Right ventricle myocardium inferior (tissue), 1 donor: ENCODE data around the gene EBF3. TPM values are rescaled to one million over a fixed set of nuclear protein-coding genes. Genes with fewer than 3 reads are reported as not detected.

Experiments used
- ATAC-seq: fragments of 200-7000 bp; cut with Tn5 transposase; one replicate; pipeline ENCODE4 v1.9.1; 2020; ENCODE audit warnings: mild to moderate bottlenecking, moderate library complexity
- DNase-seq: peaks from one replicate; pipeline ENCODE4 v3.0.0; 2021; ENCODE audit errors: missing footprints
- intact Hi-C: fragments of 100-400 bp; cut with DNase I; formaldehyde crosslinking; loops from one replicate; pipeline ENCODE4 v1.11.0; 2022
- total RNA-seq: library from RNA; stranded (reverse); fragmentation: NEBNext Ultra II Directional; extraction: Animal tissue kit (Norgen Biotek cat#: 25700); gene quantifications from one replicate; pipeline ENCODE4 v1.2.1, GENCODE V29; 2021
- donor health status: DM: no; HTN: yes; CAD: no; lungs with severe emphysema.

The EBF3 gene
- total RNA-seq, 1 donor from 2014 or later: 7.9 TPM

- intact Hi-C loops: loop anchor here (5.0 to 10.0 kb wide), 3 partner anchors 134 to 1708 kb away; no protein-coding TSS in a partner anchor
- ATAC-seq (no peak), DNase-seq (no peak)
Observed at GRCh38 chr10:129972966-129973673, 9.0 kb upstream of the EBF3 start.

- intact Hi-C loops: loop anchor here (5.0 to 10.0 kb wide), 3 partner anchors 135 to 1708 kb away; no protein-coding TSS in a partner anchor
- DNase-seq (no peak), ATAC-seq (peak; percentile 49)
Observed at GRCh38 chr10:129972145-129972965, 8.3 kb upstream of the EBF3 start.

- intact Hi-C loops: loop anchor here (5.0 to 10.0 kb wide), 3 partner anchors 136 to 1707 kb away; no protein-coding TSS in a partner anchor
- peak; percentile 88 for ATAC-seq
- peak; percentile 77 for DNase-seq
Observed at GRCh38 chr10:129971381-129972144, 7.5 kb upstream of the EBF3 start.

GRCh38 chr10:129970465-129971364 is 6.6 kb upstream of the EBF3 start:
- intact Hi-C loops: loop anchor here (5.0 to 10.0 kb wide), 3 partner anchors 137 to 1706 kb away; no protein-coding TSS in a partner anchor
- ATAC-seq: no peak
- DNase-seq: no peak

- intact Hi-C loops: loop anchor here (5.0 to 10.0 kb wide), 4 partner anchors 137 to 1705 kb away; partner anchors contain the start of gene MGMT
- DNase-seq: no peak
- ATAC-seq: no peak
Observed at GRCh38 chr10:129969911-129970464, 5.9 kb upstream of the EBF3 start.

GRCh38 chr10:129969184-129969910 is 5.3 kb upstream of the EBF3 start:
- DNase-seq: no peak
- ATAC-seq: no peak
- intact Hi-C loops: loop anchor here (10.0 kb wide), 1 partner anchor 505 kb away; the partner anchor contains the start of gene MGMT

- ATAC-seq (no peak), DNase-seq (no peak)
- intact Hi-C loops: loop anchor here (10.0 kb wide), 1 partner anchor 504 kb away; the partner anchor contains the start of gene MGMT
Observed at GRCh38 chr10:129968853-129969183, 4.7 kb upstream of the EBF3 start.

- DNase-seq (no peak), ATAC-seq (no peak)
- intact Hi-C loops: loop anchor here (10.0 kb wide), 1 partner anchor 503 kb away; the partner anchor contains the start of gene MGMT
Observed at GRCh38 chr10:129968020-129968852, 4.2 kb upstream of the EBF3 start.

- DNase-seq (no peak), ATAC-seq (no peak)
- intact Hi-C loops: loop anchor here (10.0 kb wide), 1 partner anchor 503 kb away; the partner anchor contains the start of gene MGMT
Observed at GRCh38 chr10:129967579-129968019, 3.5 kb upstream of the EBF3 start.

GRCh38 chr10:129966889-129967578 is 3.0 kb upstream of the EBF3 start:
- no peak for DNase-seq
- intact Hi-C loops: loop anchor here (10.0 kb wide), 1 partner anchor 502 kb away; the partner anchor contains the start of gene MGMT
- no peak for ATAC-seq

GRCh38 chr10:129966370-129966888 is 2.4 kb upstream of the EBF3 start:
- DNase-seq (no peak), ATAC-seq (no peak)
- intact Hi-C loops: loop anchor here (10.0 kb wide), 1 partner anchor 502 kb away; the partner anchor contains the start of gene MGMT

GRCh38 chr10:129965959-129966358 is 1.9 kb upstream of the EBF3 start:
- DNase-seq (no peak), ATAC-seq (no peak)
- intact Hi-C loops: loop anchor here (2.0 to 10.0 kb wide), 2 partner anchors 21 to 501 kb away; partner anchors contain the start of gene MGMT

GRCh38 chr10:129965425-129965808 is 1.3 kb upstream of the EBF3 start:
- intact Hi-C loops: loop anchor here (2.0 to 10.0 kb wide), 2 partner anchors 21 to 501 kb away; partner anchors contain the start of gene MGMT
- ATAC-seq: no peak
- no peak for DNase-seq

- no peak for ATAC-seq
- no peak for DNase-seq
- intact Hi-C loops: loop anchor here (2.0 to 10.0 kb wide), 2 partner anchors 20 to 500 kb away; partner anchors contain the start of gene MGMT
Observed at GRCh38 chr10:129964611-129965424, 744 bp upstream of the EBF3 start.
